HL-60 (cell line): ENCODE measurements around the gene ARID1A.

Experiments
- CTCF ChIP-seq: IDR thresholded peaks from one replicate; pipeline ENCODE4 v1.5.1; 2011; ENCODE audit warnings: low read length, control low read depth, inconsistent platforms; ENCODE audit not compliant: insufficient read depth
- TF ChIP-seq, protein P1 (sequence below): IDR thresholded peaks from 2 replicates; pipeline ENCODE4 v1.6.1; 2012; ENCODE audit warnings: low read depth; ENCODE audit not compliant: insufficient replicate concordance

GRCh38 chr1:26789931-26790330 lies 94.1 kb downstream of the ARID1A start:
- TF ChIP-seq CTCF, result no peak
- TF ChIP-seq, protein P1, sequence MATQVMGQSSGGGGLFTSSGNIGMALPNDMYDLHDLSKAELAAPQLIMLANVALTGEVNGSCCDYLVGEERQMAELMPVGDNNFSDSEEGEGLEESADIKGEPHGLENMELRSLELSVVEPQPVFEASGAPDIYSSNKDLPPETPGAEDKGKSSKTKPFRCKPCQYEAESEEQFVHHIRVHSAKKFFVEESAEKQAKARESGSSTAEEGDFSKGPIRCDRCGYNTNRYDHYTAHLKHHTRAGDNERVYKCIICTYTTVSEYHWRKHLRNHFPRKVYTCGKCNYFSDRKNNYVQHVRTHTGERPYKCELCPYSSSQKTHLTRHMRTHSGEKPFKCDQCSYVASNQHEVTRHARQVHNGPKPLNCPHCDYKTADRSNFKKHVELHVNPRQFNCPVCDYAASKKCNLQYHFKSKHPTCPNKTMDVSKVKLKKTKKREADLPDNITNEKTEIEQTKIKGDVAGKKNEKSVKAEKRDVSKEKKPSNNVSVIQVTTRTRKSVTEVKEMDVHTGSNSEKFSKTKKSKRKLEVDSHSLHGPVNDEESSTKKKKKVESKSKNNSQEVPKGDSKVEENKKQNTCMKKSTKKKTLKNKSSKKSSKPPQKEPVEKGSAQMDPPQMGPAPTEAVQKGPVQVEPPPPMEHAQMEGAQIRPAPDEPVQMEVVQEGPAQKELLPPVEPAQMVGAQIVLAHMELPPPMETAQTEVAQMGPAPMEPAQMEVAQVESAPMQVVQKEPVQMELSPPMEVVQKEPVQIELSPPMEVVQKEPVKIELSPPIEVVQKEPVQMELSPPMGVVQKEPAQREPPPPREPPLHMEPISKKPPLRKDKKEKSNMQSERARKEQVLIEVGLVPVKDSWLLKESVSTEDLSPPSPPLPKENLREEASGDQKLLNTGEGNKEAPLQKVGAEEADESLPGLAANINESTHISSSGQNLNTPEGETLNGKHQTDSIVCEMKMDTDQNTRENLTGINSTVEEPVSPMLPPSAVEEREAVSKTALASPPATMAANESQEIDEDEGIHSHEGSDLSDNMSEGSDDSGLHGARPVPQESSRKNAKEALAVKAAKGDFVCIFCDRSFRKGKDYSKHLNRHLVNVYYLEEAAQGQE, result no peak
